Measurements from ENCODE around the gene ADGB. TPM values are rescaled to one million over a fixed set of nuclear protein-coding genes. Genes with fewer than 3 reads are reported as not detected.

ADGB gene
- polyA plus RNA-seq, 1 donor (not counting 4 experiments of a cell fraction or from before 2014, with no cell fraction given): not detected

DNA sequence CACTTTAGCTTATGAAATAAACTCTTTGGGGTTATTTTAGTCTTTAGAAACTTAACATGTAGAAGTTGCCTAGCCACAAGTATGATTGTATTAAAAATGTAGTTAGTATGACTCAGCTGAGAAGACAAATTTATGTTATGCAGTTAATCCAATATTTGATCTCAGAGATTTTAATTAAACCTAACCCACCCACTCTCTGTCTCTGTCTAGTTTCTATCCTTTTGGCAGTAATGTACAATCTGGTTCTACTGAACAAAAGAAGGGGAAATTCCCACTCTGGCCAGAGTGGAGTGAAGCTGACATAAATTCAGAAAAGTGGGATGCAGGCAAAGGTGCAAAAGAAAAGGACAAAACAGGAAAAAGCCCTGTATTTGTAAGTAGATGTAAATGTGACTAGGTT is 36.4 kb downstream of the ADGB start:
- dilution Hi-C loops (cut with MboI; ENCODE audit: extremely low pct_ligation_motif_present, low sequenced_read_pairs): no loop called here
- Histone ChIP-seq H3K27me3 (ENCODE audit: control insufficient read depth, extremely low read depth, insufficient read depth, low read length) (no peaks in the 10 kb centered on the region), H3K9ac (ENCODE audit: control insufficient read depth, extremely low read depth, insufficient read depth, low read length) (no peak overlapping the region), H3K36me3 (ENCODE audit: control insufficient read depth in 2 of 2, extremely low read depth in 1 of 2, insufficient read depth in 2 of 2, low read length in 2 of 2) (no peaks in the 10 kb centered on the region), H3K4me1 (ENCODE audit: control insufficient read depth, extremely low read depth, insufficient read depth, low read length) (no peaks in the 10 kb centered on the region), H3K79me2 (ENCODE audit: control insufficient read depth, insufficient read depth, low read length) (no peaks in the 10 kb centered on the region), H2AFZ (ENCODE audit: control insufficient read depth, low read length) (no peak overlapping the region), H3K4me2 (ENCODE audit: control insufficient read depth, extremely low read depth, insufficient read depth, low read depth, low read length) (no peak overlapping the region), H3K4me3 (ENCODE audit: control insufficient read depth in 2 of 3, extremely low read depth in 1 of 3, insufficient read depth in 2 of 3, low read depth in 1 of 3, low read length in 3 of 3) (no peak overlapping the region), H3K9me1 (ENCODE audit: control insufficient read depth, extremely low read depth, insufficient read depth, low read length) (no peaks in the 10 kb centered on the region), H3K27ac (ENCODE audit: control insufficient read depth, insufficient read depth, low read length) (no peak overlapping the region), H4K20me1 (ENCODE audit: control insufficient read depth, extremely low read depth, insufficient read depth, low read length) (no peaks in the 10 kb centered on the region), H3K9me3 (ENCODE audit: control insufficient read depth, low read depth, low read length) (no peaks in the 10 kb centered on the region)
- DNase-seq (ENCODE audit: low read depth, low spot score) (no peak), FAIRE-seq (no peak)
- TF ChIP-seq, protein P1, sequence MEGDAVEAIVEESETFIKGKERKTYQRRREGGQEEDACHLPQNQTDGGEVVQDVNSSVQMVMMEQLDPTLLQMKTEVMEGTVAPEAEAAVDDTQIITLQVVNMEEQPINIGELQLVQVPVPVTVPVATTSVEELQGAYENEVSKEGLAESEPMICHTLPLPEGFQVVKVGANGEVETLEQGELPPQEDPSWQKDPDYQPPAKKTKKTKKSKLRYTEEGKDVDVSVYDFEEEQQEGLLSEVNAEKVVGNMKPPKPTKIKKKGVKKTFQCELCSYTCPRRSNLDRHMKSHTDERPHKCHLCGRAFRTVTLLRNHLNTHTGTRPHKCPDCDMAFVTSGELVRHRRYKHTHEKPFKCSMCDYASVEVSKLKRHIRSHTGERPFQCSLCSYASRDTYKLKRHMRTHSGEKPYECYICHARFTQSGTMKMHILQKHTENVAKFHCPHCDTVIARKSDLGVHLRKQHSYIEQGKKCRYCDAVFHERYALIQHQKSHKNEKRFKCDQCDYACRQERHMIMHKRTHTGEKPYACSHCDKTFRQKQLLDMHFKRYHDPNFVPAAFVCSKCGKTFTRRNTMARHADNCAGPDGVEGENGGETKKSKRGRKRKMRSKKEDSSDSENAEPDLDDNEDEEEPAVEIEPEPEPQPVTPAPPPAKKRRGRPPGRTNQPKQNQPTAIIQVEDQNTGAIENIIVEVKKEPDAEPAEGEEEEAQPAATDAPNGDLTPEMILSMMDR (optimal IDR thresholded peaks at IDR 0.05 in 1 of 3, IDR thresholded peaks at IDR 0.05 in 1 of 3, conservative IDR thresholded peaks at IDR 0.05 in 1 of 3; ENCODE audit: extremely low read depth in 1 of 3, insufficient read depth in 2 of 3, low read length in 3 of 3): no peak
- TF ChIP-seq EZH2 (IDR thresholded peaks at IDR 0.05; ENCODE audit: low read length): no peak

DNA sequence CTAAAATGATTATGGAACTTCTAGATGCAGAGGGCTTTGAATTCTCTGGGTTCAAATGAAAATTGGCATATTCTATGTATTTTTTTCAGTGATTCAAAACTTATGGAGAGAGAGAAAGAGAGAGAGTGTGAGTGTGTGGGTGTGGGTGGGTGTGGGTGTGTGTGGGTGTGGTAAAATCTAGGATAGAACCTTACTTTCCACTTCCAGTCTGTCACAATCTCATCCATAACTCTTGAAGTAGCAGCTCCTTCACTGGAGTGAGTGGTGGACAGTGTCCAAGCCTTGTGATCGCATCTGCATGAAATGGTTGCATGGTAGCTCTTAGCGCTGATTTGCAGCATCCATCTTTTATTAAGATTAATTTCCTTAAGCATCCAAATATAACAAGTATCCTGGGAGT is 37.7 kb downstream of the ADGB start:
- H3K4me1 ChIP-seq (ENCODE audit: control insufficient read depth, extremely low read depth, insufficient read depth, low read length): no peaks in the 10 kb centered on the region
- no peaks in the 10 kb centered on the region for H3K9me3 ChIP-seq (ENCODE audit: control insufficient read depth, low read depth, low read length)
- H3K9me1 ChIP-seq (ENCODE audit: control insufficient read depth, extremely low read depth, insufficient read depth, low read length): no peaks in the 10 kb centered on the region
- TF ChIP-seq EZH2 (IDR thresholded peaks at IDR 0.05; ENCODE audit: low read length): no peak
- TF ChIP-seq, protein P1 (optimal IDR thresholded peaks at IDR 0.05 in 1 of 3, IDR thresholded peaks at IDR 0.05 in 1 of 3, conservative IDR thresholded peaks at IDR 0.05 in 1 of 3; ENCODE audit: extremely low read depth in 1 of 3, insufficient read depth in 2 of 3, low read length in 3 of 3): no peak
- no peak for DNase-seq (ENCODE audit: low read depth, low spot score)
- dilution Hi-C loops (cut with MboI; ENCODE audit: extremely low pct_ligation_motif_present, low sequenced_read_pairs): no loop called here
- H3K4me3 ChIP-seq (ENCODE audit: control insufficient read depth in 2 of 3, extremely low read depth in 1 of 3, insufficient read depth in 2 of 3, low read depth in 1 of 3, low read length in 3 of 3): no peak overlapping the region
- no peak overlapping the region for H3K9ac ChIP-seq (ENCODE audit: control insufficient read depth, extremely low read depth, insufficient read depth, low read length)
- no peak overlapping the region for H2AFZ ChIP-seq (ENCODE audit: control insufficient read depth, low read length)
- H3K79me2 ChIP-seq (ENCODE audit: control insufficient read depth, insufficient read depth, low read length): no peaks in the 10 kb centered on the region
- FAIRE-seq: no peak
- H3K27ac ChIP-seq (ENCODE audit: control insufficient read depth, insufficient read depth, low read length): no peak overlapping the region
- H3K4me2 ChIP-seq (ENCODE audit: control insufficient read depth, extremely low read depth, insufficient read depth, low read depth, low read length): no peak overlapping the region
- no peaks in the 10 kb centered on the region for H4K20me1 ChIP-seq (ENCODE audit: control insufficient read depth, extremely low read depth, insufficient read depth, low read length)
- H3K36me3 ChIP-seq (ENCODE audit: control insufficient read depth in 2 of 2, extremely low read depth in 1 of 2, insufficient read depth in 2 of 2, low read length in 2 of 2): no peaks in the 10 kb centered on the region
- no peaks in the 10 kb centered on the region for H3K27me3 ChIP-seq (ENCODE audit: control insufficient read depth, extremely low read depth, insufficient read depth, low read length)

Measured in keratinocyte (primary cell).